Measurements from ENCODE around the gene MAPK10.

DNA sequence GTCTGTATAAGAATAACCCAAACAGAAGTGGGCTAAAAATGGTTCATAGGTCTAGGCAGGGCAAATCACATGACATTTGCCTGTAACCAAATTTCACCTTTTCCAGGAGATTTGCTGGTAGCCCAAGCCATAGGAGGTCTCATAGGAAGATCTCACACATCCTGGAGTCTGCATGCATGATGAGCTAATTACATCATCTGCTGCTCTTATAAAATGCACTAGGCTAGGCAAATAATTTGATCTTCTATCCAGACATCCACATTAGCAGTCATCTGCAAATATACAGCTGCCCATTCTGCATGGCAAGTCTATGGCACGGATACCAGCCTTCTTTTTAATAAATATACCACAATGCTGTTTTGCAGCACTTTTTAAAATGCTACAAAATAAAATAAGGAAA, 87.2 kb downstream of the MAPK10 start:
- TF ChIP-seq, protein P1, sequence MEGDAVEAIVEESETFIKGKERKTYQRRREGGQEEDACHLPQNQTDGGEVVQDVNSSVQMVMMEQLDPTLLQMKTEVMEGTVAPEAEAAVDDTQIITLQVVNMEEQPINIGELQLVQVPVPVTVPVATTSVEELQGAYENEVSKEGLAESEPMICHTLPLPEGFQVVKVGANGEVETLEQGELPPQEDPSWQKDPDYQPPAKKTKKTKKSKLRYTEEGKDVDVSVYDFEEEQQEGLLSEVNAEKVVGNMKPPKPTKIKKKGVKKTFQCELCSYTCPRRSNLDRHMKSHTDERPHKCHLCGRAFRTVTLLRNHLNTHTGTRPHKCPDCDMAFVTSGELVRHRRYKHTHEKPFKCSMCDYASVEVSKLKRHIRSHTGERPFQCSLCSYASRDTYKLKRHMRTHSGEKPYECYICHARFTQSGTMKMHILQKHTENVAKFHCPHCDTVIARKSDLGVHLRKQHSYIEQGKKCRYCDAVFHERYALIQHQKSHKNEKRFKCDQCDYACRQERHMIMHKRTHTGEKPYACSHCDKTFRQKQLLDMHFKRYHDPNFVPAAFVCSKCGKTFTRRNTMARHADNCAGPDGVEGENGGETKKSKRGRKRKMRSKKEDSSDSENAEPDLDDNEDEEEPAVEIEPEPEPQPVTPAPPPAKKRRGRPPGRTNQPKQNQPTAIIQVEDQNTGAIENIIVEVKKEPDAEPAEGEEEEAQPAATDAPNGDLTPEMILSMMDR (IDR thresholded peaks at IDR 0.05): no peak
- no peak for TF ChIP-seq ZFX (IDR thresholded peaks at IDR 0.05; ENCODE audit: borderline replicate concordance)

All from 22Rv1 (cell line).